ENCODE data around the gene TRIP4. TPM values are rescaled to one million over a fixed set of nuclear protein-coding genes. Genes with fewer than 3 reads are reported as not detected.

Gene TRIP4
- total and polyA plus RNA-seq, 9 of the 15 experiments (the other 6 are each of a cell fraction or from before 2014, with no cell fraction given) = 7.6 to 23.3 (median 16.7) TPM

- TF ChIP-seq SFPQ (IDR thresholded peaks at IDR 0.05; ENCODE audit: low read depth, low read length) (no peak), MCM2 (IDR thresholded peaks at IDR 0.05; ENCODE audit: low read depth) (no peak), ZNF436 (CRISPR knock-in tag; IDR thresholded peaks at IDR 0.05) (no peak), ZKSCAN1 (IDR thresholded peaks at IDR 0.05; ENCODE audit: low read depth, low read length) (no peak), NKRF (IDR thresholded peaks at IDR 0.05; ENCODE audit: borderline replicate concordance) (no peak), CHCHD3 (CRISPR knock-in tag; IDR thresholded peaks at IDR 0.05) (no peak), NCOR1 (IDR thresholded peaks at IDR 0.05) (peak; percentile 96), SAFB (IDR thresholded peaks at IDR 0.05; ENCODE audit: borderline replicate concordance, low read depth, low read length) (no peak), ASH1L (IDR thresholded peaks at IDR 0.05; ENCODE audit: borderline replicate concordance, low read depth, partially characterized antibody) (no peak), RNF219 (CRISPR knock-in tag; IDR thresholded peaks at IDR 0.05) (no peak), NR2C2 (CRISPR knock-in tag; IDR thresholded peaks at IDR 0.05) (no peak), NR2C2 (tag; IDR thresholded peaks at IDR 0.05) (peak; percentile 30; the same call in 1 of the 2 replicates), FOSL1 (tag; conservative IDR thresholded peaks at IDR 0.05) (peak; percentile 58), DPF2 (IDR thresholded peaks at IDR 0.05) (peak; percentile 84), NFE2L1 (tag; IDR thresholded peaks at IDR 0.05; ENCODE audit: borderline replicate concordance, low read depth) (no peak), ZNF395 (CRISPR knock-in tag; IDR thresholded peaks at IDR 0.05) (peak; percentile 93), SNAPC5 (CRISPR knock-in tag; IDR thresholded peaks at IDR 0.05) (no peak), HOXB6 (CRISPR knock-in tag; IDR thresholded peaks at IDR 0.05; ENCODE audit: borderline replicate concordance) (no peak), ZNF146 (CRISPR knock-in tag; IDR thresholded peaks at IDR 0.05; ENCODE audit: unreplicated experiment) (no peak), SREBF2 (CRISPR knock-in tag; IDR thresholded peaks at IDR 0.05) (no peak), ZKSCAN8 (CRISPR knock-in tag; IDR thresholded peaks at IDR 0.05) (no peak; the same call in 1 of the 2 replicates)
Measured at GRCh38 chr15:64438653-64439447, 51.2 kb downstream of the TRIP4 start (continued).

All from K562 (cell line).